CD4-positive, alpha-beta T cell (primary cell): ENCODE results near the gene ADARB2. TPM values are rescaled to one million over a fixed set of nuclear protein-coding genes. Genes with fewer than 3 reads are reported as not detected.

ENCODE experiments used
- ATAC-seq: fragments of 200-7000 bp; cut with Tn5 transposase; one replicate; pipeline ENCODE4 v1.10.0; 2022; ENCODE audit warnings: mild to moderate bottlenecking; ENCODE audit not compliant: poor library complexity
- CTCF ChIA-PET: fragments of 350-600 bp; sonication (Branson Sonifier 250); formaldehyde crosslinking; loops from one replicate; lab custom pipeline; 2021; ENCODE audit warnings: antibody characterized with exemption, inconsistent platforms; lab: Charles Lee
- POLR2A ChIA-PET: fragments of 350-600 bp; sonication (Branson Sonifier 250); formaldehyde crosslinking; loops from one replicate; lab custom pipeline; 2021; ENCODE audit warnings: antibody characterized with exemption, inconsistent platforms; lab: Charles Lee
- DNase-seq, 14 experiments: peaks; one replicate each; pipeline ENCODE4 v3.0.0-alpha.2; 2013 to 2020; ENCODE audit warnings: mixed read lengths in 2 of 14
- H3K27ac ChIP-seq, 2 donors: one replicate each; pipeline versions ENCODE4 v1.5.1 to v1.7.0; 2013; ENCODE audit warnings: low read length in 2 of 2, low read depth in 1 of 2, mild to moderate bottlenecking in 1 of 2
- H3K27me3 ChIP-seq, 2 experiments: 1 replicate in 1 of 2; 2 replicates in 1 of 2; pipeline versions ENCODE4 v1.6.1 to v1.7.0; 2013; ENCODE audit warnings: low read length in 2 of 2, control low read depth in 1 of 2, mild to moderate bottlenecking in 1 of 2, moderate library complexity in 1 of 2; ENCODE audit not compliant: insufficient read depth in 2 of 2, control insufficient read depth in 1 of 2
- H3K36me3 ChIP-seq: one replicate; pipeline ENCODE4 v1.6.1; 2013; ENCODE audit warnings: low read length, control low read depth; ENCODE audit not compliant: insufficient read depth
- H3K4me1 ChIP-seq: one replicate; pipeline ENCODE4 v1.6.1; 2013; ENCODE audit warnings: low read length, control low read depth; ENCODE audit not compliant: insufficient read depth
- H3K4me3 ChIP-seq: one replicate; pipeline ENCODE4 v1.5.1; 2013; ENCODE audit warnings: mild to moderate bottlenecking, low read length, moderate library complexity
- H3K9me3 ChIP-seq, 2 experiments: 1 replicate in 1 of 2; 2 replicates in 1 of 2; pipeline versions ENCODE4 v1.6.1 to v1.7.0; 2013; ENCODE audit warnings: low read length in 2 of 2, mild to moderate bottlenecking in 2 of 2, control low read depth in 1 of 2, moderate library complexity in 1 of 2; ENCODE audit not compliant: control insufficient read depth in 1 of 2, insufficient read depth in 1 of 2
- H3K27ac Mint-ChIP-seq: one replicate; pipeline ENCODE4 v1.8.0; 2020; ENCODE audit warnings: mixed read lengths
- H3K27me3 Mint-ChIP-seq: one replicate; pipeline ENCODE4 v1.8.0; 2021; ENCODE audit warnings: mixed read lengths
- H3K36me3 Mint-ChIP-seq: one replicate; pipeline ENCODE4 v1.8.0; 2021; ENCODE audit warnings: low read depth, mixed read lengths
- H3K4me1 Mint-ChIP-seq: one replicate; pipeline ENCODE4 v1.8.0; 2021; ENCODE audit warnings: low read depth, mixed read lengths
- H3K4me3 Mint-ChIP-seq: one replicate; pipeline ENCODE4 v1.8.0; 2020; ENCODE audit warnings: mild to moderate bottlenecking, mixed read lengths
- H3K9me3 Mint-ChIP-seq: one replicate; pipeline ENCODE4 v1.8.0; 2020; ENCODE audit warnings: mixed read lengths
- intact Hi-C, 2 experiments: fragments of 100-400 bp; cut with DNase I in 1 of 2; cut with micrococcal nuclease in 1 of 2; formaldehyde crosslinking; loops; one replicate each; pipeline versions ENCODE4 v1.15.1 to v1.9.0; 2023 to 2025; cut with DNase I, micrococcal nuclease
- total RNA-seq, 174 experiments: library from RNA in 2 of 174; stranded (reverse) in 2 of 174; gene quantifications; one replicate each; pipeline ENCODE4 v1.2.3 and lab custom pipeline; 2021 to 2026
- TF ChIP-seq, protein P1 (sequence below): fragments of 200-600 bp; IDR thresholded peaks from one replicate; pipeline ENCODE4 v1.8.0; 2022; ENCODE audit warnings: antibody characterized with exemption, mild to moderate bottlenecking

Gene ADARB2
- total RNA-seq, 2 experiments from 2014 or later: 0.14 TPM; not detected in 1

DNA sequence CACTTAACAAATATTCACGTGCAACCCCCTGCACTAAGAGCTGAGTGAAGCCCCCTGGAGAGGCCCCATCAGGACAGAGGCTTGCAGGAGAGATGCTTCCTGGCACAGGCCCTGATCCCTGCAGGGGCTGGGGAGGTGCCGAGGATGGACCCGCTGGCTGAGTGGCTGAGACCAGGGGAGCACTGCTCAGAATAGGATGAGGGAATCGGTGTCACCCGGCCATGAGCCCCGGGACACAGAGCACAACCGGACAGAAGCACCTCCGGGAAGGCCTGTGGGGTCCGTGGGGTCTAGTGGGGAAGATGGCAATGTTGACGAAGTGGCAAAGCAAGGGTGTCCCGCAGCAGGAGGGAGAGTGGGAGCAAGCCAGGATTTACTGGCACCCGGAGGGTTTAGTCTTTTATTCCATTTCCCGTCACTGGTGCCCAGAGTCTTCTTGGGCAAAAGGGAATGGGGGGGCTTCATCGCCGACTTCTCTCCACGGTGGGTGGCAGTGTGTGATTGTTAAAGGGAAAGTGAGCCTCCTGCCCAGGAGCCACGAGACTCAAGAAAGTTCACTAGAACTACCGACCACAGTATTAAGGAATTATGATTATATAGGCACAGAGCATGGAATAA lies 140.7 kb downstream of the ADARB2 start:
- Histone ChIP-seq H3K27ac (no peak overlapping the region), H3K4me1 (no peaks in the 10 kb centered on the region), H3K36me3 (no peaks in the 10 kb centered on the region), H3K9me3 (peaks cover 0 to 5% of the 10 kb centered on the region in 2 experiments), H3K4me3 (no peak overlapping the region), H3K27me3 (no peaks in the 10 kb centered on the region)
- TF ChIP-seq, protein P1, sequence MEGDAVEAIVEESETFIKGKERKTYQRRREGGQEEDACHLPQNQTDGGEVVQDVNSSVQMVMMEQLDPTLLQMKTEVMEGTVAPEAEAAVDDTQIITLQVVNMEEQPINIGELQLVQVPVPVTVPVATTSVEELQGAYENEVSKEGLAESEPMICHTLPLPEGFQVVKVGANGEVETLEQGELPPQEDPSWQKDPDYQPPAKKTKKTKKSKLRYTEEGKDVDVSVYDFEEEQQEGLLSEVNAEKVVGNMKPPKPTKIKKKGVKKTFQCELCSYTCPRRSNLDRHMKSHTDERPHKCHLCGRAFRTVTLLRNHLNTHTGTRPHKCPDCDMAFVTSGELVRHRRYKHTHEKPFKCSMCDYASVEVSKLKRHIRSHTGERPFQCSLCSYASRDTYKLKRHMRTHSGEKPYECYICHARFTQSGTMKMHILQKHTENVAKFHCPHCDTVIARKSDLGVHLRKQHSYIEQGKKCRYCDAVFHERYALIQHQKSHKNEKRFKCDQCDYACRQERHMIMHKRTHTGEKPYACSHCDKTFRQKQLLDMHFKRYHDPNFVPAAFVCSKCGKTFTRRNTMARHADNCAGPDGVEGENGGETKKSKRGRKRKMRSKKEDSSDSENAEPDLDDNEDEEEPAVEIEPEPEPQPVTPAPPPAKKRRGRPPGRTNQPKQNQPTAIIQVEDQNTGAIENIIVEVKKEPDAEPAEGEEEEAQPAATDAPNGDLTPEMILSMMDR: no peak
- intact Hi-C loops: no loop called here
- Mint-ChIP-seq H3K9me3 (no peaks in the 10 kb centered on the region), H3K27me3 (peaks cover 7% of the 10 kb centered on the region), H3K36me3 (no peaks in the 10 kb centered on the region), H3K27ac (no peak overlapping the region), H3K4me1 (no peaks in the 10 kb centered on the region), H3K4me3 (no peak overlapping the region)
- DNase-seq (no peak), ATAC-seq (no peak)
- CTCF ChIA-PET: no interaction called here
- POLR2A ChIA-PET: no interaction called here

DNA sequence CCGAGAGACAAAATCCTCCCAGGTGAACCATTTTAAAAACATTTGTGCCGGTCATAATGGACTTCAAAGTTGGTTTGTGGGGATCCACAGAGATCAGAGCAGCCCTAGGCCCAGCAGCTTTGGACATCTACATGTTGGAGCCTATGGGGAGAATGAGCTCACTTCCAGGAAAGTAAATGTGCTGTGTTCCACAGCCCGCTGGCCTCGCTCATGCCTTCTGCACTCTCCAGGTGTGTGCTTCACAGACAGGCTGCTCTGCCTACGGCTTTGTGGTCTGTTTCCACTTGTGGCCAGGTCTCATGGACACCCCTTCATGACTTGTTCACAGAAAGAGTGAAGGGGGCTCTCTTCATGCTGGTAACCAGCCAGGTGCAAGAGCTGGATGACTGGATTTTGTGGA lies 141.6 kb downstream of the ADARB2 start:
- no peaks in the 10 kb centered on the region for H3K4me1 Mint-ChIP-seq
- no peaks in the 10 kb centered on the region for H3K27me3 ChIP-seq
- H3K27ac Mint-ChIP-seq: no peak overlapping the region
- DNase-seq (no peak), ATAC-seq (no peak)
- H3K9me3 ChIP-seq: peaks cover 0 to 5% of the 10 kb centered on the region in 2 experiments
- peaks cover 5% of the 10 kb centered on the region for H3K27me3 Mint-ChIP-seq
- TF ChIP-seq, protein P1: no peak
- H3K4me1 ChIP-seq: no peaks in the 10 kb centered on the region
- H3K4me3 Mint-ChIP-seq: no peak overlapping the region
- H3K4me3 ChIP-seq: no peak overlapping the region
- intact Hi-C loops: no loop called here
- H3K36me3 ChIP-seq: no peaks in the 10 kb centered on the region
- CTCF ChIA-PET: no interaction called here
- no peaks in the 10 kb centered on the region for H3K9me3 Mint-ChIP-seq
- no peaks in the 10 kb centered on the region for H3K36me3 Mint-ChIP-seq
- POLR2A ChIA-PET: no interaction called here
- H3K27ac ChIP-seq: no peak overlapping the region

DNA sequence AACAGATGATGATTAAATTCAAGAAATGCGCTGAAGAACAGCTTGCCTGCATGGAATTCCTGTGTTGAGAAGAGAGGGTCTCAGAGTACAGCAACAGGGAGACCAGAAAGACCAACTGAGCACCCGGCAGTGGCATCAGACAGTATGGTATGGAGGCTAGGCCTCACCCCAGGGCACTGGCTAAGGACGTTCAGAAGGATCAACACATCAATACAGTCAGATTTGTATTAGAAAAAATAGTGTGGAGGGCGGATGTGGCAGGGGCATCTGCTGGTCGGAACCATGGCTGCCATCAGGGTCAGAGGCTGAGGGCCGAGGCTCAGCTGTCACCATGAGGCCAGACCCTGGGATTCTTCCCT lies 142.1 kb downstream of the ADARB2 start:
- no peak for ATAC-seq
- intact Hi-C loops: no loop called here
- POLR2A ChIA-PET: no interaction called here

More for the DNA sequence above, 142.1 kb downstream of the ADARB2 start:
- TF ChIP-seq, protein P1: no peak
- H3K4me3 Mint-ChIP-seq: no peak overlapping the region
- H3K4me3 ChIP-seq: no peak overlapping the region
- no peaks in the 10 kb centered on the region for H3K4me1 ChIP-seq
- CTCF ChIA-PET: no interaction called here
- H3K9me3 ChIP-seq: peaks cover 0 to 5% of the 10 kb centered on the region in 2 experiments
- H3K27me3 ChIP-seq: no peaks in the 10 kb centered on the region
- no peak overlapping the region for H3K27ac ChIP-seq
- no peaks in the 10 kb centered on the region for H3K36me3 ChIP-seq
- H3K27me3 Mint-ChIP-seq: peaks cover 5% of the 10 kb centered on the region
- no peak overlapping the region for H3K27ac Mint-ChIP-seq
- no peaks in the 10 kb centered on the region for H3K9me3 Mint-ChIP-seq
- H3K4me1 Mint-ChIP-seq: no peaks in the 10 kb centered on the region
- H3K36me3 Mint-ChIP-seq: no peaks in the 10 kb centered on the region
- DNase-seq: no peak
